ENCODE data around the gene FOXJ1. TPM values are rescaled to one million over a fixed set of nuclear protein-coding genes. Genes with fewer than 3 reads are reported as not detected.

Gene FOXJ1
- total RNA-seq, 2 donors from 2014 or later: 17.8 to 23.6 TPM

GRCh38 chr17:76153202-76153601 is 12.2 kb upstream of the FOXJ1 start:
- Mint-ChIP-seq H3K27ac (no peak overlapping the region), H3K4me3 (no peak overlapping the region), H3K27me3 (ENCODE audit: insufficient read depth) (no peaks in the 10 kb centered on the region), H3K36me3 (ENCODE audit: low read depth) (no peaks in the 10 kb centered on the region), H3K9me3 (no peaks in the 10 kb centered on the region), H3K4me1 (peaks cover 19% of the 10 kb centered on the region)
- Histone ChIP-seq H3K27me3 (ENCODE audit: control insufficient read depth, insufficient read depth, low read length, poor library complexity, severe bottlenecking) (no peaks in the 10 kb centered on the region), H3K4me3 (ENCODE audit: low read length) (no peak overlapping the region), H3K27ac (ENCODE audit: low read depth, low read length) (no peak overlapping the region), H3K9ac (ENCODE audit: extremely low read depth, low read length, poor library complexity, severe bottlenecking) (no peak overlapping the region), H3K36me3 (ENCODE audit: control insufficient read depth, insufficient read depth, low read length) (no peaks in the 10 kb centered on the region), H3K9me3 (ENCODE audit: control insufficient read depth, low read length) (no peaks in the 10 kb centered on the region), H3K4me1 (ENCODE audit: control insufficient read depth, insufficient read depth, low read length) (no peaks in the 10 kb centered on the region)
- DNase-seq: peak; percentile 61
- TF ChIP-seq, protein P1, sequence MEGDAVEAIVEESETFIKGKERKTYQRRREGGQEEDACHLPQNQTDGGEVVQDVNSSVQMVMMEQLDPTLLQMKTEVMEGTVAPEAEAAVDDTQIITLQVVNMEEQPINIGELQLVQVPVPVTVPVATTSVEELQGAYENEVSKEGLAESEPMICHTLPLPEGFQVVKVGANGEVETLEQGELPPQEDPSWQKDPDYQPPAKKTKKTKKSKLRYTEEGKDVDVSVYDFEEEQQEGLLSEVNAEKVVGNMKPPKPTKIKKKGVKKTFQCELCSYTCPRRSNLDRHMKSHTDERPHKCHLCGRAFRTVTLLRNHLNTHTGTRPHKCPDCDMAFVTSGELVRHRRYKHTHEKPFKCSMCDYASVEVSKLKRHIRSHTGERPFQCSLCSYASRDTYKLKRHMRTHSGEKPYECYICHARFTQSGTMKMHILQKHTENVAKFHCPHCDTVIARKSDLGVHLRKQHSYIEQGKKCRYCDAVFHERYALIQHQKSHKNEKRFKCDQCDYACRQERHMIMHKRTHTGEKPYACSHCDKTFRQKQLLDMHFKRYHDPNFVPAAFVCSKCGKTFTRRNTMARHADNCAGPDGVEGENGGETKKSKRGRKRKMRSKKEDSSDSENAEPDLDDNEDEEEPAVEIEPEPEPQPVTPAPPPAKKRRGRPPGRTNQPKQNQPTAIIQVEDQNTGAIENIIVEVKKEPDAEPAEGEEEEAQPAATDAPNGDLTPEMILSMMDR (conservative IDR thresholded peaks at IDR 0.05): no peak
- WGBS, 2 experiments (ENCODE audit: insufficient coverage in 1 of 2, insufficient read length in 1 of 2): 90 to 95% methylated on average over 9 of the region's 9 CpGs

DNA sequence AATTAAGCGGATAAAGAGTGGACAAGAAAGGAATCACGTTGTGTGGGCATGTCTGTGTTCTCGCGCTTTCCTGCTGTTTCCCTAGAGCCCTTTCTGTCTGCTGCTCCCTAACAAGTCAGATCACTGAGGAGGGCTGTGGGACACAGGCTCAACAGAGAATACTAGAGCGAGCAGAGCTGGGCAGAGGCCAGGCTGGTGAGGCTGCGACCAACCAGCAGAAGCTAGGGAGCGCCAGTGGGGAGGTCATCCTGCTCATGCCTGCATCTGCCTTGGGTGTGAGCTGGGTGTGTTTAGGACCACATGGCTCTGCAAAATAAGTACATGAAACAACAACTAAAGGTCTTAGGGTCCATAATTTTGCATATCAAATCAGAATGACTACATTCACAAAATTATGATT is 11.5 kb upstream of the FOXJ1 start:
- 84 to 87% methylated on average over 6 to 7 of the region's 7 CpGs for WGBS, 2 experiments (ENCODE audit: insufficient coverage in 1 of 2, insufficient read length in 1 of 2)
- Mint-ChIP-seq H3K27ac (no peak overlapping the region), H3K4me3 (no peak overlapping the region), H3K9me3 (no peaks in the 10 kb centered on the region), H3K36me3 (ENCODE audit: low read depth) (no peaks in the 10 kb centered on the region), H3K4me1 (peaks cover 20% of the 10 kb centered on the region), H3K27me3 (ENCODE audit: insufficient read depth) (no peaks in the 10 kb centered on the region)
- Histone ChIP-seq H3K36me3 (ENCODE audit: control insufficient read depth, insufficient read depth, low read length) (no peaks in the 10 kb centered on the region), H3K9ac (ENCODE audit: extremely low read depth, low read length, poor library complexity, severe bottlenecking) (no peak overlapping the region), H3K27ac (ENCODE audit: low read depth, low read length) (no peak overlapping the region), H3K4me1 (ENCODE audit: control insufficient read depth, insufficient read depth, low read length) (no peaks in the 10 kb centered on the region), H3K27me3 (ENCODE audit: control insufficient read depth, insufficient read depth, low read length, poor library complexity, severe bottlenecking) (no peaks in the 10 kb centered on the region), H3K9me3 (ENCODE audit: control insufficient read depth, low read length) (no peaks in the 10 kb centered on the region), H3K4me3 (ENCODE audit: low read length) (no peak overlapping the region)
- TF ChIP-seq, protein P1 (conservative IDR thresholded peaks at IDR 0.05): peak; percentile 32
- peak; percentile 82 for DNase-seq

DNA sequence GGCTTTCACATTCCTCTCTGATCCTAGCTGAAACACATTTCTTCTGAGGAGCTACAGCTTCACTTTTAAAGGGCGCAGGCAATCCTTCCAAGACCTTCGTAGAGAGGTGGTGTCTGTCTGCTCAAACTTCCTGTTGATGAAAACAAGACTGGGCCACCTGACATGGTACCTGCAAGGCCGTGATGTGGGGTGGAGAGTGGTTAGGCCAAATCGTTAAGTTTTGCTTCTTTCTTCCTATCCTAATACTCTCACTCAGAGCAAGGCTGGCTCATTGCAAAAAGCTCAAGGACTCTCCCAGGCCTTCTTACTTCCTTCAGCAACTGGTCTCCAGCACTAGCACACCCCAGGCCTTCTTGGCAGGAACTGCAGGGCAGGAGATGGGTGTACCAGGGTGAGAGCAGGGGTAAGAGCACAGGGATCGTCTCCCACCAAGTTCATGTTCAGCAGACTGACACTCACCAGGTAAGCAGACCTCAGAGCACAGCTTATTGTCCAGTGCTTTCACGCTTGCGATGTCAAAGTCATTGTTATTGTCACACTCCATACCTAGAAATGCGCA is 10.9 kb upstream of the FOXJ1 start:
- Mint-ChIP-seq H3K36me3 (ENCODE audit: low read depth) (no peaks in the 10 kb centered on the region), H3K27ac (no peak overlapping the region), H3K4me1 (peaks cover 22% of the 10 kb centered on the region), H3K27me3 (ENCODE audit: insufficient read depth) (no peaks in the 10 kb centered on the region), H3K9me3 (no peaks in the 10 kb centered on the region), H3K4me3 (no peak overlapping the region)
- no peak overlapping the region for H3K9ac ChIP-seq (ENCODE audit: extremely low read depth, low read length, poor library complexity, severe bottlenecking)
- H3K27me3 ChIP-seq (ENCODE audit: control insufficient read depth, insufficient read depth, low read length, poor library complexity, severe bottlenecking): no peaks in the 10 kb centered on the region
- peak; percentile 53 for DNase-seq
- no peaks in the 10 kb centered on the region for H3K9me3 ChIP-seq (ENCODE audit: control insufficient read depth, low read length)
- no peaks in the 10 kb centered on the region for H3K4me1 ChIP-seq (ENCODE audit: control insufficient read depth, insufficient read depth, low read length)
- WGBS, 2 experiments (ENCODE audit: insufficient coverage in 1 of 2, insufficient read length in 1 of 2): 96 to 100% methylated on average over 5 to 8 of the region's 8 CpGs
- H3K27ac ChIP-seq (ENCODE audit: low read depth, low read length): no peak overlapping the region
- H3K36me3 ChIP-seq (ENCODE audit: control insufficient read depth, insufficient read depth, low read length): no peaks in the 10 kb centered on the region
- no peak overlapping the region for H3K4me3 ChIP-seq (ENCODE audit: low read length)
- TF ChIP-seq, protein P1 (conservative IDR thresholded peaks at IDR 0.05): no peak
